Keratinocyte (primary cell): ENCODE results near the gene NPIPB12.
"Not testable (repeated sequence)": the region's sequence is repeated elsewhere in the genome, so short reads cannot be mapped to it uniquely, and the experiment has no call there.

Experiments
- CTCF ChIP-seq, 3 experiments: IDR thresholded peaks in 1 of 3; conservative IDR thresholded peaks in 1 of 3; optimal IDR thresholded peaks in 1 of 3; 2 replicates in 2 of 3; 3 replicates in 1 of 3; pipeline versions ENCODE3 to v1.5.1; 2011; ENCODE audit warnings: low read length in 3 of 3, mild to moderate bottlenecking in 3 of 3, moderate library complexity in 2 of 3, control low read depth in 1 of 3, inconsistent platforms in 1 of 3; ENCODE audit not compliant: insufficient read depth in 2 of 3; ENCODE audit errors: extremely low read depth in 1 of 3
- EZH2 ChIP-seq: IDR thresholded peaks from one replicate; pipeline ENCODE4 v1.6.1; 2012; ENCODE audit warnings: inconsistent platforms, mild to moderate bottlenecking, low read length, moderate library complexity

GRCh38 chr16:29467654-29468366, 38.4 kb downstream of the NPIPB12 start:
- not testable (repeated sequence) for TF ChIP-seq CTCF (optimal IDR thresholded peaks at IDR 0.05 in 1 of 3, IDR thresholded peaks at IDR 0.05 in 1 of 3, conservative IDR thresholded peaks at IDR 0.05 in 1 of 3; ENCODE audit: extremely low read depth in 1 of 3, insufficient read depth in 2 of 3, low read length in 3 of 3); EZH2
